CD14-positive monocyte (primary cell): Measurements from ENCODE around the gene TMEM107. TPM values are rescaled to one million over a fixed set of nuclear protein-coding genes. Genes with fewer than 3 reads are reported as not detected.

Source experiments
- DNase-seq, 3 donors: peaks; one replicate each; pipeline ENCODE4 v3.0.0-alpha.2; 2011 to 2022
- H2AFZ ChIP-seq: 2 replicates; pipeline ENCODE4 v1.6.0; 2012; ENCODE audit warnings: mild to moderate bottlenecking, low read depth, low read length, inconsistent platforms; ENCODE audit not compliant: insufficient read depth, poor library complexity, severe bottlenecking
- H3K27ac ChIP-seq, 2 donors: 1 replicate in 1 of 2; 2 replicates in 1 of 2; pipeline ENCODE4 v1.5.1; 2012 to 2013; ENCODE audit warnings: low read length in 2 of 2, control low read depth in 1 of 2, inconsistent platforms in 1 of 2, low read depth in 1 of 2, mild to moderate bottlenecking in 1 of 2
- H3K27me3 ChIP-seq, 2 donors: one replicate each; pipeline versions ENCODE4 v1.6.0 to v1.6.1; 2011 to 2013; ENCODE audit warnings: low read length in 2 of 2; ENCODE audit not compliant: control insufficient read depth in 2 of 2, insufficient read depth in 2 of 2
- H3K36me3 ChIP-seq, 2 donors: replicated peaks in 1 of 2; 1 replicate in 1 of 2; 2 replicates in 1 of 2; pipeline versions ENCODE4 v1.5.1 to v1.6.1; 2012 to 2013; ENCODE audit warnings: low read length in 2 of 2, control low read depth in 1 of 2, inconsistent platforms in 1 of 2, mild to moderate bottlenecking in 1 of 2; ENCODE audit not compliant: insufficient read depth in 2 of 2, control insufficient read depth in 1 of 2
- H3K4me1 ChIP-seq, 2 donors: 1 replicate in 1 of 2; 2 replicates in 1 of 2; pipeline versions ENCODE4 v1.5.1 to v1.6.1; 2012 to 2013; ENCODE audit warnings: low read length in 2 of 2, control low read depth in 1 of 2, inconsistent platforms in 1 of 2, mild to moderate bottlenecking in 1 of 2, moderate library complexity in 1 of 2; ENCODE audit not compliant: insufficient read depth in 2 of 2, control insufficient read depth in 1 of 2
- H3K4me2 ChIP-seq: replicated peaks from 2 replicates; pipeline ENCODE3; 2012; ENCODE audit warnings: low read length, moderate library complexity, mild to moderate bottlenecking; ENCODE audit not compliant: poor library complexity, severe bottlenecking; ENCODE audit errors: extremely low read depth
- H3K4me3 ChIP-seq, 3 experiments: fragments of 200-600 bp in 1 of 3; sonication (generic) in 1 of 3; replicated peaks in 1 of 3; 1 replicate in 2 of 3; 2 replicates in 1 of 3; pipeline ENCODE4 v1.5.1; 2011 to 2013; ENCODE audit warnings: low read length in 3 of 3, mild to moderate bottlenecking in 3 of 3, control low read depth in 2 of 3, low read depth in 2 of 3, inconsistent platforms in 1 of 3, moderate library complexity in 1 of 3
- H3K79me2 ChIP-seq: 2 replicates; pipeline ENCODE4 v1.6.0; 2012; ENCODE audit warnings: mild to moderate bottlenecking, control low read depth, inconsistent platforms, low read length, moderate library complexity; ENCODE audit not compliant: insufficient read depth
- H3K9ac ChIP-seq: 2 replicates; pipeline ENCODE4 v1.6.0; 2017; ENCODE audit warnings: low read length, mild to moderate bottlenecking; ENCODE audit not compliant: insufficient read depth, poor library complexity, severe bottlenecking
- H3K9me3 ChIP-seq, 2 donors: replicated peaks in 1 of 2; 1 replicate in 1 of 2; 2 replicates in 1 of 2; pipeline versions ENCODE4 v1.5.1 to v1.6.1; 2012 to 2013; ENCODE audit warnings: low read length in 2 of 2, control low read depth in 1 of 2; ENCODE audit not compliant: control insufficient read depth in 1 of 2, insufficient read depth in 1 of 2
- H4K20me1 ChIP-seq: 2 replicates; pipeline ENCODE4 v1.6.0; 2012; ENCODE audit warnings: mild to moderate bottlenecking, low read length, control low read depth, moderate library complexity; ENCODE audit not compliant: insufficient read depth
- H3K27ac Mint-ChIP-seq, 7 donors: one replicate each; pipeline ENCODE4 v1.8.0; 2020; ENCODE audit warnings: mild to moderate bottlenecking in 7 of 7, mixed read lengths in 7 of 7, moderate library complexity in 6 of 7, inconsistent platforms in 2 of 7
- H3K27me3 Mint-ChIP-seq, 3 donors: one replicate each; pipeline ENCODE4 v1.8.0; 2021 to 2022; ENCODE audit warnings: low read depth in 3 of 3, mild to moderate bottlenecking in 3 of 3, mixed read lengths in 3 of 3, moderate library complexity in 3 of 3, inconsistent platforms in 1 of 3
- H3K36me3 Mint-ChIP-seq, 2 donors: one replicate each; pipeline ENCODE4 v1.8.0; 2020; ENCODE audit warnings: mixed read lengths in 2 of 2, inconsistent platforms in 1 of 2, mild to moderate bottlenecking in 1 of 2
- H3K4me1 Mint-ChIP-seq: one replicate; pipeline ENCODE4 v1.8.0; 2020; ENCODE audit warnings: mild to moderate bottlenecking, mixed read lengths
- H3K4me3 Mint-ChIP-seq, 2 donors: one replicate each; pipeline ENCODE4 v1.8.0; 2020; ENCODE audit warnings: mild to moderate bottlenecking in 2 of 2, mixed read lengths in 2 of 2, moderate library complexity in 1 of 2
- H3K9me3 Mint-ChIP-seq, 7 donors: one replicate each; pipeline ENCODE4 v1.8.0; 2020 to 2022; ENCODE audit warnings: mixed read lengths in 7 of 7, mild to moderate bottlenecking in 6 of 7, moderate library complexity in 6 of 7, inconsistent platforms in 2 of 7
- CTCF ChIP-seq: fragments of 200-600 bp; IDR thresholded peaks from one replicate; pipeline ENCODE4 v1.8.0; 2022; ENCODE audit warnings: antibody characterized with exemption, mild to moderate bottlenecking
- WGBS: methylation state at CpG from one replicate; pipeline ENCODE4 v1.1.5; 2013; ENCODE audit warnings: missing lambda C conversion rate; ENCODE audit not compliant: insufficient coverage; 5-methylcytosine and 5-hydroxymethylcytosine counted together
- intact Hi-C, 2 donors: fragments of 100-400 bp; cut with micrococcal nuclease; formaldehyde crosslinking; loops; one replicate each; pipeline versions ENCODE4 v1.15.0 to v1.15.1; 2023
- polyA plus RNA-seq, 3 donors: library from polyadenylated mRNA; depleted of rRNA in 1 of 3; unstranded in 2 of 3; stranded (reverse) in 1 of 3; fragments of 300-500 nt in 2 of 3; fragments of >200 nt in 1 of 3; fragmentation: Illumina TruSeq in 2 of 3; gene quantifications; 1 replicate in 2 of 3; 2 replicates in 1 of 3; pipeline ENCODE4 v1.2.3, GENCODE V29; 2012 to 2021

The TMEM107 gene
- polyA plus RNA-seq, 3 donors = 20.5 to 37.4 (median 31.4) TPM

- H3K9ac ChIP-seq = no peak overlapping the region
- no peaks in the 10 kb centered on the region for H3K79me2 ChIP-seq
- peaks cover 25% of the 10 kb centered on the region for H4K20me1 ChIP-seq
- H3K4me1 ChIP-seq = peaks cover 67 to 78% of the 10 kb centered on the region in 2 donors
- intact Hi-C loops = loop anchor here (5.0 kb wide), 3 partner anchors 33 to 63 kb away; partner anchors contain the start of gene VAMP2 (in 1 of the 2)
- Mint-ChIP-seq H3K27me3 (peaks cover 84 to 97% (median 91%) of the 10 kb centered on the region in 3 donors), H3K9me3 (peaks cover 0 to 47% (median 34%) of the 10 kb centered on the region in 7 donors), H3K27ac (peak overlapping the region in 1 of 7 donors; percentile 41), H3K36me3 (peaks cover 21 to 33% of the 10 kb centered on the region in 2 donors), H3K4me1 (peaks cover 70% of the 10 kb centered on the region), H3K4me3 (peak overlapping the region; percentile 86 to 97)
- H3K36me3 ChIP-seq = no peaks in the 10 kb centered on the region
- TF ChIP-seq CTCF = no peak
- H3K4me3 ChIP-seq = peak overlapping the region in 1 of 3 experiments; percentile 77
- peaks cover 52 to 82% of the 10 kb centered on the region in 2 donors for H3K27me3 ChIP-seq
- peak in 1 of 3 donors; percentile 3 for DNase-seq
- WGBS = 4% methylated on average over 20 of the region's 24 CpGs
- no peak overlapping the region for H2AFZ ChIP-seq
- H3K4me2 ChIP-seq = peak overlapping the region; percentile 98
- peaks cover 0 to 21% of the 10 kb centered on the region in 2 donors for H3K9me3 ChIP-seq
- H3K27ac ChIP-seq = no peak overlapping the region
Observed at GRCh38 chr17:8124350-8125153, 51.6 kb downstream of the TMEM107 start.

- H3K4me3 Mint-ChIP-seq = peak within 1 kb of the TSS; percentile 86 to 97
- H3K27me3 Mint-ChIP-seq = peaks cover 78 to 90% (median 88%) of the 10 kb centered on the region in 3 donors
- Histone ChIP-seq H3K4me2 (peak within 1 kb of the TSS; percentile 98), H2AFZ (peak within 1 kb of the TSS; percentile 51), H3K36me3 (no peaks in the 10 kb centered on the region), H3K9ac (peak within 1 kb of the TSS; percentile 33), H3K4me1 (peaks cover 70 to 84% of the 10 kb centered on the region in 2 donors), H3K27me3 (peaks cover 52 to 79% of the 10 kb centered on the region in 2 donors), H3K27ac (no peak within 1 kb of the TSS), H3K9me3 (peaks cover 0 to 21% of the 10 kb centered on the region in 2 donors), H3K4me3 (peak within 1 kb of the TSS in 2 of 3 experiments; percentile 6 to 77), H3K79me2 (no peaks in the 10 kb centered on the region), H4K20me1 (peaks cover 25% of the 10 kb centered on the region)
- H3K27ac Mint-ChIP-seq = peak within 1 kb of the TSS in 2 of 7 donors; percentile 41 to 43
- no peak for TF ChIP-seq CTCF
- peak in 1 of 3 donors; percentile 6 for DNase-seq
- peaks cover 0 to 47% (median 34%) of the 10 kb centered on the region in 7 donors for H3K9me3 Mint-ChIP-seq
- H3K4me1 Mint-ChIP-seq = peaks cover 73% of the 10 kb centered on the region
- WGBS = under 1% methylated on average over 21 of the region's 29 CpGs
- H3K36me3 Mint-ChIP-seq = peaks cover 21 to 33% of the 10 kb centered on the region in 2 donors
- intact Hi-C loops = loop anchor here (5.0 kb wide), 2 partner anchors 33 to 63 kb away; no protein-coding TSS in a partner anchor
Observed at GRCh38 chr17:8123695-8124349, 52.4 kb downstream of the TMEM107 start, which contains the start of gene HES7. Gene HES7, minus strand, starts transcription at chr17:8124106. Its CDS starts 22 bp downstream, at chr17:8124084.
